Panc1 (cell line): ENCODE measurements around the gene KRTAP24-1.

Source experiments
- POLR2AphosphoS5 ChIP-seq: IDR thresholded peaks from 2 replicates; pipeline ENCODE4 v1.6.1; 2012; ENCODE audit warnings: mild to moderate bottlenecking, low read depth, low read length, moderate library complexity
- SIN3A ChIP-seq: IDR thresholded peaks from 2 replicates; pipeline ENCODE4 v1.6.1; 2012; ENCODE audit warnings: low read depth, mild to moderate bottlenecking, low read length, moderate library complexity, borderline replicate concordance; ENCODE audit not compliant: insufficient read depth
- TF ChIP-seq, protein P1 (sequence below): fragments of 450-650 bp; IDR thresholded peaks from 2 replicates; pipeline ENCODE4 v1.5.1; 2017; ENCODE audit warnings: mild to moderate bottlenecking
- TF ChIP-seq, protein P2 (sequence below), 2 experiments: IDR thresholded peaks; 2 replicates each; pipeline ENCODE4 v1.6.1; 2011 to 2012; ENCODE audit warnings: low read depth in 2 of 2, control low read depth in 1 of 2, low read length in 1 of 2, mild to moderate bottlenecking in 1 of 2, moderate library complexity in 1 of 2; ENCODE audit not compliant: insufficient read depth in 1 of 2

DNA sequence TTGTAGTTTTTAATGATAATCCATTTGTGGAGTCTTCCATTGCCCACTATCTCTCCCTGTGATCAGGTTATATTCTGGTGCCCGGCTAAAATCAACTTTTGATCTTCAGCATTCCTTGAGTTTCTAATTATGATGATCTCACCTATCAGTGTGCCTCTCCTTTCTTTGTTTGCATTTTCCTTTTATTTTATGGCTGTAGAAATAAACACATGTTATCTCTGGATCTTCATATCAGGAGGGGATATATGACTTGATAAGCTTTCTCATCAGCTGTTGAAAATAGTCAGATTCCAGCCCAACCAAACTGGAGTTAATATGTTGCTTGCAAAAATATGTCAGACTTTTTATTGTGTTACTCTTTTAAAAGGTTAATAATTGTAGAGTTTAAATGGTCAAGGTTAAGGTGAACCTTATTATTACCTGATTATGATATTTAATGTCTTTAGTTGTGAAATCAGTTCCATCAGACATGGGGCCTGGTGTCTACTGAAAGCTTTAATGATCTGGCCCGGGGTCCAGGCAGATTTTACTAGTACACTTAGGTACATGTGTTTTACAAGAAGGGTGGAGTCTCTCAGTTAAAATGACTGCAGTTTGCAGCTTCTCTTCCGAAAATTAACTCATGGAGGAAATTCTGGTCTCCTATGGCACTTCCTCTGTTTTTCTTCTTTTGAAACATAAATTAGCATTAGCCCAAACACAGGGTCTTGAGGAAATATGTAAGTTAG lies 12.8 kb downstream of the KRTAP24-1 start:
- no peak for TF ChIP-seq POLR2AphosphoS5
- TF ChIP-seq, protein P1, sequence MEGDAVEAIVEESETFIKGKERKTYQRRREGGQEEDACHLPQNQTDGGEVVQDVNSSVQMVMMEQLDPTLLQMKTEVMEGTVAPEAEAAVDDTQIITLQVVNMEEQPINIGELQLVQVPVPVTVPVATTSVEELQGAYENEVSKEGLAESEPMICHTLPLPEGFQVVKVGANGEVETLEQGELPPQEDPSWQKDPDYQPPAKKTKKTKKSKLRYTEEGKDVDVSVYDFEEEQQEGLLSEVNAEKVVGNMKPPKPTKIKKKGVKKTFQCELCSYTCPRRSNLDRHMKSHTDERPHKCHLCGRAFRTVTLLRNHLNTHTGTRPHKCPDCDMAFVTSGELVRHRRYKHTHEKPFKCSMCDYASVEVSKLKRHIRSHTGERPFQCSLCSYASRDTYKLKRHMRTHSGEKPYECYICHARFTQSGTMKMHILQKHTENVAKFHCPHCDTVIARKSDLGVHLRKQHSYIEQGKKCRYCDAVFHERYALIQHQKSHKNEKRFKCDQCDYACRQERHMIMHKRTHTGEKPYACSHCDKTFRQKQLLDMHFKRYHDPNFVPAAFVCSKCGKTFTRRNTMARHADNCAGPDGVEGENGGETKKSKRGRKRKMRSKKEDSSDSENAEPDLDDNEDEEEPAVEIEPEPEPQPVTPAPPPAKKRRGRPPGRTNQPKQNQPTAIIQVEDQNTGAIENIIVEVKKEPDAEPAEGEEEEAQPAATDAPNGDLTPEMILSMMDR: no peak
- TF ChIP-seq SIN3A: no peak
- TF ChIP-seq, protein P2, sequence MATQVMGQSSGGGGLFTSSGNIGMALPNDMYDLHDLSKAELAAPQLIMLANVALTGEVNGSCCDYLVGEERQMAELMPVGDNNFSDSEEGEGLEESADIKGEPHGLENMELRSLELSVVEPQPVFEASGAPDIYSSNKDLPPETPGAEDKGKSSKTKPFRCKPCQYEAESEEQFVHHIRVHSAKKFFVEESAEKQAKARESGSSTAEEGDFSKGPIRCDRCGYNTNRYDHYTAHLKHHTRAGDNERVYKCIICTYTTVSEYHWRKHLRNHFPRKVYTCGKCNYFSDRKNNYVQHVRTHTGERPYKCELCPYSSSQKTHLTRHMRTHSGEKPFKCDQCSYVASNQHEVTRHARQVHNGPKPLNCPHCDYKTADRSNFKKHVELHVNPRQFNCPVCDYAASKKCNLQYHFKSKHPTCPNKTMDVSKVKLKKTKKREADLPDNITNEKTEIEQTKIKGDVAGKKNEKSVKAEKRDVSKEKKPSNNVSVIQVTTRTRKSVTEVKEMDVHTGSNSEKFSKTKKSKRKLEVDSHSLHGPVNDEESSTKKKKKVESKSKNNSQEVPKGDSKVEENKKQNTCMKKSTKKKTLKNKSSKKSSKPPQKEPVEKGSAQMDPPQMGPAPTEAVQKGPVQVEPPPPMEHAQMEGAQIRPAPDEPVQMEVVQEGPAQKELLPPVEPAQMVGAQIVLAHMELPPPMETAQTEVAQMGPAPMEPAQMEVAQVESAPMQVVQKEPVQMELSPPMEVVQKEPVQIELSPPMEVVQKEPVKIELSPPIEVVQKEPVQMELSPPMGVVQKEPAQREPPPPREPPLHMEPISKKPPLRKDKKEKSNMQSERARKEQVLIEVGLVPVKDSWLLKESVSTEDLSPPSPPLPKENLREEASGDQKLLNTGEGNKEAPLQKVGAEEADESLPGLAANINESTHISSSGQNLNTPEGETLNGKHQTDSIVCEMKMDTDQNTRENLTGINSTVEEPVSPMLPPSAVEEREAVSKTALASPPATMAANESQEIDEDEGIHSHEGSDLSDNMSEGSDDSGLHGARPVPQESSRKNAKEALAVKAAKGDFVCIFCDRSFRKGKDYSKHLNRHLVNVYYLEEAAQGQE (IDR thresholded peaks at IDR 0.05; ENCODE audit: insufficient read depth in 1 of 2, low read depth in 2 of 2, low read length in 1 of 2): no peak
